Stomach (tissue), 9 donors: ENCODE data around the gene AUTS2. TPM values are rescaled to one million over a fixed set of nuclear protein-coding genes. Genes with fewer than 3 reads are reported as not detected.

Source experiments
- DNase-seq, 2 donors: peaks; one replicate each; pipeline versions ENCODE4 v3.0.0 to v3.0.0-alpha.2; 2013 to 2019
- H3K27ac ChIP-seq, 5 donors: fragments of 200-600 bp in 4 of 5; sonication (generic) in 4 of 5; one replicate each; pipeline ENCODE4 v1.5.1; 2013 to 2019; ENCODE audit warnings: mild to moderate bottlenecking in 1 of 5, moderate library complexity in 1 of 5
- H3K27me3 ChIP-seq, 3 donors: fragments of 200-600 bp; sonication (generic); one replicate each; pipeline ENCODE4 v1.5.1; 2017 to 2019; ENCODE audit warnings: mixed run types in 1 of 3
- H3K36me3 ChIP-seq, 4 donors: fragments of 200-600 bp; sonication (generic); 1 replicate in 3 of 4; 2 replicates in 1 of 4; pipeline ENCODE4 v1.5.1; 2016 to 2019
- H3K4me1 ChIP-seq, 4 donors: fragments of 200-600 bp; sonication (generic); one replicate each; pipeline ENCODE4 v1.5.1; 2016 to 2019
- H3K4me3 ChIP-seq, 4 donors: fragments of 200-600 bp; sonication (generic) in 3 of 4; one replicate each; pipeline ENCODE4 v1.5.1; 2016 to 2019; ENCODE audit warnings: mild to moderate bottlenecking in 1 of 4
- H3K9me3 ChIP-seq, 4 donors: fragments of 200-600 bp; sonication (generic); one replicate each; pipeline ENCODE4 v1.5.1; 2016 to 2019
- EP300 ChIP-seq: sonication (generic); formaldehyde crosslinking; IDR thresholded peaks from one replicate; pipeline ENCODE4 v1.6.1; 2017; ENCODE audit warnings: antibody characterized with exemption
- POLR2A ChIP-seq, 4 donors: fragments of 450-650 bp; IDR thresholded peaks; one replicate each; pipeline ENCODE4 v1.6.1; 2016; ENCODE audit warnings: antibody characterized with exemption in 4 of 4, control low read depth in 2 of 4, mild to moderate bottlenecking in 1 of 4, moderate library complexity in 1 of 4
- POLR2AphosphoS5 ChIP-seq, 3 donors: sonication (generic); formaldehyde crosslinking; IDR thresholded peaks; one replicate each; pipeline ENCODE4 v1.6.1; 2016; ENCODE audit warnings: antibody characterized with exemption in 3 of 3
- WGBS, 5 donors: extraction: QIAGEN DNeasy Blood & Tissue Kit in 3 of 5; methylation state at CpG; one replicate each; pipeline versions ENCODE4 v1.1.5 to v1.1.7; 2013 to 2018; 5-methylcytosine and 5-hydroxymethylcytosine counted together
- intact Hi-C: fragments of 100-400 bp; cut with DNase I; formaldehyde crosslinking; loops from one replicate; pipeline ENCODE4 v1.15.1; 2023; ENCODE audit warnings: low total_unique reads
- polyA plus RNA-seq, 3 donors: library from polyadenylated mRNA; stranded (reverse); fragments of 200-250 nt; gene quantifications; one replicate each; pipeline ENCODE4 v1.2.3, GENCODE V29; 2013
- total RNA-seq, 5 donors: library from RNA; depleted of rRNA; stranded (reverse); fragments of >200 nt; gene quantifications; one replicate each; pipeline versions ENCODE4 v1.1.0 to v1.2.3, GENCODE V29; 2014 to 2016
- TF ChIP-seq, protein P1 (sequence below), 7 experiments: fragments of 450-650 bp in 4 of 7; fragments of 200-600 bp in 3 of 7; sonication (generic) in 3 of 7; IDR thresholded peaks; one replicate each; pipeline ENCODE4 v1.5.1; 2016 to 2019; ENCODE audit warnings: antibody characterized with exemption in 7 of 7, control low read depth in 2 of 7, mild to moderate bottlenecking in 1 of 7
- donor health status: healthy with polysubstance abuse.
- donor health status: Bipolar disorder and iron deficiency.
- donor health status: healthy.

AUTS2 gene
- total and polyA plus RNA-seq, 8 donors = 3.8 to 90.3 (median 38.1) TPM

DNA sequence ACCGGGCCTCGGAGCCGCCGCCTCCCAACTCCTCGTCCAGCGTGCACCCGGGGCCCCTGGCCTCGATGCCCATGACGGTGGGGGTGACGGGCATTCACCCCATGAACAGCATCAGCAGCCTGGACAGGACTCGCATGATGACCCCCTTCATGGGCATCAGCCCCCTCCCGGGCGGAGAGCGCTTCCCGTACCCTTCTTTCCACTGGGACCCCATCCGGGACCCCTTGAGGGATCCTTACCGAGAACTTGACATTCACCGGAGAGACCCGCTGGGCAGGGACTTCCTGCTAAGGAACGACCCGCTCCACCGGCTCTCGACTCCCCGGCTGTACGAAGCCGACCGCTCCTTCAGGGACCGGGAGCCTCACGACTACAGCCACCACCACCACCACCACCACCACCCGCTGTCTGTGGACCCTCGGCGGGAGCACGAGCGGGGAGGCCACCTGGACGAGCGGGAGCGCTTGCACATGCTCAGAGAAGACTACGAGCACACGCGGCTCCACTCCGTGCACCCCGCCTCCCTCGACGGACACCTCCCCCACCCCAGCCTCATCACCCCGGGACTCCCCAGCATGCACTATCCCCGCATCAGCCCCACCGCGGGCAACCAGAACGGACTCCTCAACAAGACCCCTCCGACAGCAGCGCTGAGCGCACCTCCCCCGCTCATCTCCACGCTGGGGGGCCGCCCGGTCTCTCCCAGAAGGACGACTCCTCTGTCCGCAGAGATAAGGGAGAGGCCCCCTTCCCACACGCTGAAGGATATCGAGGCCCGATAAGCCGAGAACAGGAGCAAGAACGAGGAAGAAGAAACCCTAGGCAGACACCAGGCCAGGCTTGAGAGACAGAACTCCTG is 1192.2 kb downstream of the AUTS2 start:
- no peak overlapping the region for H3K4me3 ChIP-seq
- H3K27ac ChIP-seq = no peak overlapping the region
- H3K36me3 ChIP-seq = peaks cover 37 to 78% (median 71%) of the 10 kb centered on the region in 4 donors
- DNase-seq = no peak
- H3K27me3 ChIP-seq = no peaks in the 10 kb centered on the region
- H3K4me1 ChIP-seq = no peaks in the 10 kb centered on the region
- WGBS, 5 donors = 91 to 97% (median 93%) methylated on average over 56 to 63 of the region's 63 CpGs
- H3K9me3 ChIP-seq = no peaks in the 10 kb centered on the region
- TF ChIP-seq, protein P1, sequence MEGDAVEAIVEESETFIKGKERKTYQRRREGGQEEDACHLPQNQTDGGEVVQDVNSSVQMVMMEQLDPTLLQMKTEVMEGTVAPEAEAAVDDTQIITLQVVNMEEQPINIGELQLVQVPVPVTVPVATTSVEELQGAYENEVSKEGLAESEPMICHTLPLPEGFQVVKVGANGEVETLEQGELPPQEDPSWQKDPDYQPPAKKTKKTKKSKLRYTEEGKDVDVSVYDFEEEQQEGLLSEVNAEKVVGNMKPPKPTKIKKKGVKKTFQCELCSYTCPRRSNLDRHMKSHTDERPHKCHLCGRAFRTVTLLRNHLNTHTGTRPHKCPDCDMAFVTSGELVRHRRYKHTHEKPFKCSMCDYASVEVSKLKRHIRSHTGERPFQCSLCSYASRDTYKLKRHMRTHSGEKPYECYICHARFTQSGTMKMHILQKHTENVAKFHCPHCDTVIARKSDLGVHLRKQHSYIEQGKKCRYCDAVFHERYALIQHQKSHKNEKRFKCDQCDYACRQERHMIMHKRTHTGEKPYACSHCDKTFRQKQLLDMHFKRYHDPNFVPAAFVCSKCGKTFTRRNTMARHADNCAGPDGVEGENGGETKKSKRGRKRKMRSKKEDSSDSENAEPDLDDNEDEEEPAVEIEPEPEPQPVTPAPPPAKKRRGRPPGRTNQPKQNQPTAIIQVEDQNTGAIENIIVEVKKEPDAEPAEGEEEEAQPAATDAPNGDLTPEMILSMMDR (IDR thresholded peaks at IDR 0.05) = no peak
- TF ChIP-seq POLR2A (IDR thresholded peaks at IDR 0.05) (no peak), EP300 (no peak), POLR2AphosphoS5 (IDR thresholded peaks at IDR 0.05) (no peak)
- intact Hi-C loops = no loop called here

DNA sequence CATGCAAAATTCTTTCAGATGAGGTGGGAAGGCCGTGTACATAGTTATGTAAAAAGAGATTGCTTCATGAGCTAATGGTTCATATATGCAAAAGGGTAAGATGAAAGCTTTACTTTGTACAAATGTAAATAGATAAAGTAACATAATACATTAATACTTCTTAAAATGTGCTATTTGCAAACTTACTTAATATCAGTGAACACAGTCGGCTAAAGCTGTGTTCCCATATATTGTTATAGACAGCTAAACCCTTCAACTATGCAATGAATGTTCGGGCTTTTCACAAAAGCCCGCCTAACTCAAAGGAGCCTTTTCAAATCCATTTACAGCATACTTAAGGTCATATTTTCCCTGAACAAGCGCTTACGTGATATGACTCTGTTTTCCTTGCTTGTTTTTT is 1193.1 kb downstream of the AUTS2 start:
- peak in 1 of 2 donors; percentile 26 for DNase-seq
- Histone ChIP-seq H3K4me3 (no peak overlapping the region), H3K9me3 (no peaks in the 10 kb centered on the region), H3K27ac (no peak overlapping the region), H3K36me3 (peaks cover 28 to 69% (median 62%) of the 10 kb centered on the region in 4 donors), H3K27me3 (no peaks in the 10 kb centered on the region), H3K4me1 (no peaks in the 10 kb centered on the region)
- WGBS, 5 donors = 50 to 73% (median 64%) methylated on average over 6 of the region's 6 CpGs
- TF ChIP-seq EP300 (no peak), POLR2AphosphoS5 (IDR thresholded peaks at IDR 0.05) (no peak), POLR2A (IDR thresholded peaks at IDR 0.05) (no peak)
- TF ChIP-seq, protein P1 (IDR thresholded peaks at IDR 0.05) = no peak
- intact Hi-C loops = no loop called here

DNA sequence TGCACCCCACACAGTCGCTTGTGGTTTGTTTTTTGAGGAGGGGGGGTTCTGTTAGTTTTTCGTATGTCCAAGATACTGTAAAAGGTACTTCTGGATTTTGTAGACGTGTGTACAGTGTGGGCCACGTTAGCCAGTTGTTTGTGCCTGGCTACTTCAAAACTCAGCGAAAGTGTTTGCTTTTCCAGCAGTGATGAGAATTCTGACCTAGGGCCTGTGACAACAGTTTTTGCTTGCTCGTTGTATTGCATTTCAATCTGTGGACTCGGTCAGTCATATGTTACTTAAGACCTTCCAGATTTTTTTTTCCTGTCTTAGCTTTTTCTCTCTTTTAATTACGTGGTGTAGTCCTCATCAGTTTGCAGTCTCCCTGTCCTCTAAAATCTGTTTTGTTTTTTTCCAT is 1194.8 kb downstream of the AUTS2 start:
- Histone ChIP-seq H3K27ac (no peak overlapping the region), H3K4me1 (no peaks in the 10 kb centered on the region), H3K4me3 (no peak overlapping the region), H3K36me3 (peaks cover 17 to 52% (median 45%) of the 10 kb centered on the region in 4 donors), H3K9me3 (no peaks in the 10 kb centered on the region), H3K27me3 (no peaks in the 10 kb centered on the region)
- WGBS, 5 donors = 79 to 90% (median 86%) methylated on average over 8 of the region's 8 CpGs
- TF ChIP-seq POLR2A (IDR thresholded peaks at IDR 0.05) (no peak), EP300 (no peak), POLR2AphosphoS5 (IDR thresholded peaks at IDR 0.05) (no peak)
- TF ChIP-seq, protein P1 (IDR thresholded peaks at IDR 0.05) = no peak
- intact Hi-C loops = no loop called here
- DNase-seq = no peak

DNA sequence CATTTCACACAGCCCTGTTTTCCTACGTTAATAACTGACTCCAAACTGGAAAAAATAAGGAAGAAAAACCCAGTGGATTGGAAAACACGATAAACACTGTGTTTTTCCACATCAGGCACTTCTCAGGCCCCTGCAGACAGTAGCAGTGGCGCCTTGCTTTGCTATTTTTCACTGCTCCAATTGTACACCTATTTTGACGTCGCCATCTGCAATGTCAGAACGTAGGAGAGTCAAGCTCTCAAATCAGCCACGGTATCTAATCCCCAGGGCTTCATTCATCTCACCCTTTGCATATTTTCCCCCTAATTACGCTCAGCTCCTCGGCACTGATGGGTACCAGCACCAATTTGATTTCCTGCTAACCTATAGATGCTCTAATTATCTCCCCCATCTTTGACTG is 1195.5 kb downstream of the AUTS2 start:
- Histone ChIP-seq H3K4me1 (no peaks in the 10 kb centered on the region), H3K9me3 (peaks cover 0 to 3% (median under 1%) of the 10 kb centered on the region in 4 donors), H3K4me3 (no peak overlapping the region), H3K27ac (no peak overlapping the region), H3K27me3 (no peaks in the 10 kb centered on the region), H3K36me3 (peaks cover 17 to 44% (median 38%) of the 10 kb centered on the region in 4 donors)
- no peak for TF ChIP-seq EP300
- TF ChIP-seq POLR2AphosphoS5 (IDR thresholded peaks at IDR 0.05) = no peak
- TF ChIP-seq POLR2A (IDR thresholded peaks at IDR 0.05) = no peak
- TF ChIP-seq, protein P1 (IDR thresholded peaks at IDR 0.05) = no peak
- DNase-seq = no peak
- intact Hi-C loops = no loop called here
- 88 to 98% (median 91%) methylated on average over 9 of the region's 9 CpGs for WGBS, 5 donors
